Measurements from ENCODE around the gene C17orf50. TPM values are rescaled to one million over a fixed set of nuclear protein-coding genes. Genes with fewer than 3 reads are reported as not detected.
A peak's percentile ranks its signal among the peaks of the same experiment; 100 is the strongest.

The C17orf50 gene
- total RNA-seq, 1 donor from 2014 or later = not detected

GRCh38 chr17:35733366-35733765 is 27.3 kb upstream of the C17orf50 start:
- DNase-seq (ENCODE audit: extremely low read depth, low read depth, low spot score) = no peak

GRCh38 chr17:35734396-35734795 is 26.3 kb upstream of the C17orf50 start:
- no peak for DNase-seq (ENCODE audit: extremely low read depth, low read depth, low spot score)

- DNase-seq (ENCODE audit: extremely low read depth, low read depth, low spot score) = no peak
These were observed 25.5 kb upstream of the C17orf50 start for GRCh38 chr17:35735036-35735805.

- no peak for DNase-seq (ENCODE audit: extremely low read depth, low read depth, low spot score)
These were observed 24.5 kb upstream of the C17orf50 start for GRCh38 chr17:35736236-35736635.

- no peak for DNase-seq (ENCODE audit: extremely low read depth, low read depth, low spot score)
These were observed 22.1 kb upstream of the C17orf50 start for GRCh38 chr17:35738519-35739133.

- no peak for DNase-seq (ENCODE audit: extremely low read depth, low read depth, low spot score)
These were observed 20.5 kb upstream of the C17orf50 start for GRCh38 chr17:35740216-35740615.

- no peak for DNase-seq (ENCODE audit: extremely low read depth, low read depth, low spot score)
These were observed 19.4 kb upstream of the C17orf50 start for GRCh38 chr17:35740997-35741931.

GRCh38 chr17:35742496-35742895 is 18.2 kb upstream of the C17orf50 start:
- no peak for DNase-seq (ENCODE audit: extremely low read depth, low read depth, low spot score)

- no peak for DNase-seq (ENCODE audit: extremely low read depth, low read depth, low spot score)
These were observed 17.7 kb upstream of the C17orf50 start for GRCh38 chr17:35742896-35743477.

GRCh38 chr17:35743626-35744328 is 16.9 kb upstream of the C17orf50 start:
- DNase-seq (ENCODE audit: extremely low read depth, low read depth, low spot score) = no peak

- no peak for DNase-seq (ENCODE audit: extremely low read depth, low read depth, low spot score)
These were observed 15.9 kb upstream of the C17orf50 start for GRCh38 chr17:35744830-35745229.

GRCh38 chr17:35745246-35745645 is 15.4 kb upstream of the C17orf50 start:
- DNase-seq (ENCODE audit: extremely low read depth, low read depth, low spot score) = no peak

- DNase-seq (ENCODE audit: extremely low read depth, low read depth, low spot score) = no peak
These were observed 14.9 kb upstream of the C17orf50 start for GRCh38 chr17:35745749-35746320.

- DNase-seq (ENCODE audit: extremely low read depth, low read depth, low spot score) = peak; percentile 48
These were observed 13.1 kb upstream of the C17orf50 start for GRCh38 chr17:35747540-35748017.

- no peak for DNase-seq (ENCODE audit: extremely low read depth, low read depth, low spot score)
These were observed 12.3 kb upstream of the C17orf50 start for GRCh38 chr17:35748341-35748841.

- no peak for DNase-seq (ENCODE audit: extremely low read depth, low read depth, low spot score)
These were observed 11.7 kb upstream of the C17orf50 start for GRCh38 chr17:35748979-35749378.

GRCh38 chr17:35749560-35750412 is 10.9 kb upstream of the C17orf50 start:
- no peak for DNase-seq (ENCODE audit: extremely low read depth, low read depth, low spot score)

- no peak for DNase-seq (ENCODE audit: extremely low read depth, low read depth, low spot score)
These were observed 9.9 kb upstream of the C17orf50 start for GRCh38 chr17:35750526-35751395.

All from glomerular endothelial cell (primary cell).